Fibroblast of upper back skin (primary cell): ENCODE measurements around the gene GSC.
"Not testable (repeated sequence)": the region's sequence is repeated elsewhere in the genome, so short reads cannot be mapped to it uniquely, and the experiment has no call there.

Experiments
- DNase-seq: peaks from one replicate; pipeline ENCODE4 v3.0.0-alpha.2; 2013

GSC gene

GRCh38 chr14:94771158-94771905 lies 1.4 kb upstream of the GSC start:
- DNase-seq = no peak

- no peak for DNase-seq
Observed at GRCh38 chr14:94770815-94771157, 873 bp upstream of the GSC start.

GRCh38 chr14:94770251-94770749 lies 387 bp upstream of the GSC start:
- no peak for DNase-seq

GRCh38 chr14:94768521-94769390 lies 1.2 kb downstream of the GSC start:
- peak; percentile 1 for DNase-seq

- no peak for DNase-seq
Observed at GRCh38 chr14:94768141-94768520, 1.8 kb downstream of the GSC start.

GRCh38 chr14:94767321-94767878 lies 2.5 kb downstream of the GSC start:
- no peak for DNase-seq

GRCh38 chr14:94764573-94764972 lies 5.3 kb downstream of the GSC start:
- no peak for DNase-seq

- no peak for DNase-seq
Observed at GRCh38 chr14:94762431-94762830, 7.5 kb downstream of the GSC start.

- no peak for DNase-seq
Observed at GRCh38 chr14:94761997-94762377, 7.9 kb downstream of the GSC start.

- DNase-seq = no peak
Observed at GRCh38 chr14:94761348-94761996, 8.4 kb downstream of the GSC start.

GRCh38 chr14:94756310-94756882 lies 13.5 kb downstream of the GSC start:
- DNase-seq = no peak

GRCh38 chr14:94754391-94754942 lies 15.4 kb downstream of the GSC start:
- no peak for DNase-seq

GRCh38 chr14:94752591-94753436 lies 17.1 kb downstream of the GSC start:
- DNase-seq = no peak

GRCh38 chr14:94751956-94752355 lies 18.0 kb downstream of the GSC start:
- DNase-seq = no peak

GRCh38 chr14:94751321-94751720 lies 18.6 kb downstream of the GSC start:
- no peak for DNase-seq

- no peak for DNase-seq
Observed at GRCh38 chr14:94750371-94750770, 19.5 kb downstream of the GSC start.

GRCh38 chr14:94748667-94749347 lies 21.1 kb downstream of the GSC start:
- DNase-seq = no peak

GRCh38 chr14:94747739-94748138 lies 22.2 kb downstream of the GSC start:
- DNase-seq = peak; percentile 8

GRCh38 chr14:94747153-94747552 lies 22.8 kb downstream of the GSC start:
- not testable (repeated sequence) for DNase-seq

GRCh38 chr14:94746131-94746530 lies 23.8 kb downstream of the GSC start:
- no peak for DNase-seq

GRCh38 chr14:94738751-94739150 lies 31.2 kb downstream of the GSC start:
- DNase-seq = peak; percentile 23
